GM19324 (cell line): ENCODE data around the gene ATF6.

Experiments
- ATAC-seq: cut with Tn5 transposase; IDR thresholded peaks from one replicate; pipeline ENCODE4 v1.9.1; 2021; ENCODE audit warnings: mild to moderate bottlenecking, moderate library complexity; ENCODE audit not compliant: unreplicated experiment, low FRiP score

Gene ATF6

GRCh38 chr1:161885003-161885402 lies 118.9 kb downstream of the ATF6 start:
- no peak for ATAC-seq

GRCh38 chr1:161885759-161886158 lies 119.6 kb downstream of the ATF6 start:
- no peak for ATAC-seq

- ATAC-seq: no peak
Measured at GRCh38 chr1:161886589-161886988, 120.5 kb downstream of the ATF6 start.

GRCh38 chr1:161887730-161888287 lies 121.7 kb downstream of the ATF6 start:
- ATAC-seq: no peak

- no peak for ATAC-seq
Measured at GRCh38 chr1:161890574-161890973, 124.5 kb downstream of the ATF6 start.

- no peak for ATAC-seq
Measured at GRCh38 chr1:161899091-161899490, 133.0 kb downstream of the ATF6 start.

- ATAC-seq: no peak
Measured at GRCh38 chr1:161900160-161900559, 134.0 kb downstream of the ATF6 start.

- no peak for ATAC-seq
Measured at GRCh38 chr1:161902182-161902581, 136.1 kb downstream of the ATF6 start.

GRCh38 chr1:161905269-161905884 lies 139.3 kb downstream of the ATF6 start:
- ATAC-seq: no peak

- no peak for ATAC-seq
Measured at GRCh38 chr1:161907265-161907664, 141.1 kb downstream of the ATF6 start.

- ATAC-seq: no peak
Measured at GRCh38 chr1:161908264-161908663, 142.1 kb downstream of the ATF6 start.

GRCh38 chr1:161910604-161911003 lies 144.5 kb downstream of the ATF6 start:
- ATAC-seq: no peak

- no peak for ATAC-seq
Measured at GRCh38 chr1:161913482-161914140, 147.5 kb downstream of the ATF6 start.

- no peak for ATAC-seq
Measured at GRCh38 chr1:161914595-161914994, 148.5 kb downstream of the ATF6 start.

- no peak for ATAC-seq
Measured at GRCh38 chr1:161915051-161915503, 149.0 kb downstream of the ATF6 start.

GRCh38 chr1:161915978-161916377 lies 149.9 kb downstream of the ATF6 start:
- ATAC-seq: no peak

- no peak for ATAC-seq
Measured at GRCh38 chr1:161919229-161919628, 153.1 kb downstream of the ATF6 start.

GRCh38 chr1:161921491-161921890 lies 155.4 kb downstream of the ATF6 start:
- no peak for ATAC-seq

- ATAC-seq: no peak
Measured at GRCh38 chr1:161921990-161922389, 155.9 kb downstream of the ATF6 start.

- ATAC-seq: no peak
Measured at GRCh38 chr1:161928056-161928455, 161.9 kb downstream of the ATF6 start.

GRCh38 chr1:161929137-161929536 lies 163.0 kb downstream of the ATF6 start:
- ATAC-seq: no peak

- no peak for ATAC-seq
Measured at GRCh38 chr1:161930064-161930463, 163.9 kb downstream of the ATF6 start.
